T-helper 2 cell (primary cell): Measurements from ENCODE around the gene KLF17.

Experiments used
- DNase-seq, 5 experiments: peaks; one replicate each; pipeline versions ENCODE4 v3.0.0 to v3.0.0-alpha.2; 2012 to 2022
- total RNA-seq, 2 donors: gene quantifications; one replicate each; lab custom pipeline; 2026; lab: John Stamatoyannopoulos, UW

KLF17 gene
- 0 reads per million in 2 donors for total RNA-seq

GRCh38 chr1:44118682-44119081 is at the start of gene KLF17:
TSS of gene KLF17 (plus strand) at chr1:44118821. CDS start at chr1:44118908, 87 bp downstream.
- no peak for DNase-seq

GRCh38 chr1:44071461-44071860 is 47.2 kb upstream of the KLF17 start:
- DNase-seq: no peak

GRCh38 chr1:44072204-44072603 is 46.4 kb upstream of the KLF17 start:
- DNase-seq: no peak

GRCh38 chr1:44072821-44073220 is 45.8 kb upstream of the KLF17 start:
- DNase-seq: no peak

GRCh38 chr1:44073528-44073927 is 45.1 kb upstream of the KLF17 start:
- DNase-seq: no peak

GRCh38 chr1:44074415-44074814 is 44.2 kb upstream of the KLF17 start:
- no peak for DNase-seq

- DNase-seq: no peak
Measured at GRCh38 chr1:44076066-44076465, 42.6 kb upstream of the KLF17 start.

- no peak for DNase-seq
Measured at GRCh38 chr1:44077421-44077820, 41.2 kb upstream of the KLF17 start.

GRCh38 chr1:44078104-44078503 is 40.5 kb upstream of the KLF17 start:
- DNase-seq: no peak

- no peak for DNase-seq
Measured at GRCh38 chr1:44079566-44079965, 39.1 kb upstream of the KLF17 start.

- no peak for DNase-seq
Measured at GRCh38 chr1:44084998-44085675, 33.5 kb upstream of the KLF17 start.

GRCh38 chr1:44086692-44087474 is 31.7 kb upstream of the KLF17 start:
- no peak for DNase-seq

- DNase-seq: no peak
Measured at GRCh38 chr1:44089371-44090048, 29.1 kb upstream of the KLF17 start.

GRCh38 chr1:44090429-44091252 is 28.0 kb upstream of the KLF17 start:
- DNase-seq: peak in 1 of 5 experiments; percentile 10

- DNase-seq: no peak
Measured at GRCh38 chr1:44094047-44094446, 24.6 kb upstream of the KLF17 start.

- DNase-seq: no peak
Measured at GRCh38 chr1:44100183-44100868, 18.3 kb upstream of the KLF17 start.

- DNase-seq: no peak
Measured at GRCh38 chr1:44101328-44101727, 17.3 kb upstream of the KLF17 start.

- no peak for DNase-seq
Measured at GRCh38 chr1:44103270-44104131, 15.1 kb upstream of the KLF17 start.

- DNase-seq: no peak
Measured at GRCh38 chr1:44105810-44106209, 12.8 kb upstream of the KLF17 start.

- no peak for DNase-seq
Measured at GRCh38 chr1:44108241-44108640, 10.4 kb upstream of the KLF17 start.

GRCh38 chr1:44108971-44109370 is 9.7 kb upstream of the KLF17 start:
- no peak for DNase-seq
